ENCODE results near the gene MYO6. TPM values are rescaled to one million over a fixed set of nuclear protein-coding genes. Genes with fewer than 3 reads are reported as not detected.

MYO6 gene
- total RNA-seq, 2 donors from 2014 or later, result 72.3 to 80.9 TPM

DNA sequence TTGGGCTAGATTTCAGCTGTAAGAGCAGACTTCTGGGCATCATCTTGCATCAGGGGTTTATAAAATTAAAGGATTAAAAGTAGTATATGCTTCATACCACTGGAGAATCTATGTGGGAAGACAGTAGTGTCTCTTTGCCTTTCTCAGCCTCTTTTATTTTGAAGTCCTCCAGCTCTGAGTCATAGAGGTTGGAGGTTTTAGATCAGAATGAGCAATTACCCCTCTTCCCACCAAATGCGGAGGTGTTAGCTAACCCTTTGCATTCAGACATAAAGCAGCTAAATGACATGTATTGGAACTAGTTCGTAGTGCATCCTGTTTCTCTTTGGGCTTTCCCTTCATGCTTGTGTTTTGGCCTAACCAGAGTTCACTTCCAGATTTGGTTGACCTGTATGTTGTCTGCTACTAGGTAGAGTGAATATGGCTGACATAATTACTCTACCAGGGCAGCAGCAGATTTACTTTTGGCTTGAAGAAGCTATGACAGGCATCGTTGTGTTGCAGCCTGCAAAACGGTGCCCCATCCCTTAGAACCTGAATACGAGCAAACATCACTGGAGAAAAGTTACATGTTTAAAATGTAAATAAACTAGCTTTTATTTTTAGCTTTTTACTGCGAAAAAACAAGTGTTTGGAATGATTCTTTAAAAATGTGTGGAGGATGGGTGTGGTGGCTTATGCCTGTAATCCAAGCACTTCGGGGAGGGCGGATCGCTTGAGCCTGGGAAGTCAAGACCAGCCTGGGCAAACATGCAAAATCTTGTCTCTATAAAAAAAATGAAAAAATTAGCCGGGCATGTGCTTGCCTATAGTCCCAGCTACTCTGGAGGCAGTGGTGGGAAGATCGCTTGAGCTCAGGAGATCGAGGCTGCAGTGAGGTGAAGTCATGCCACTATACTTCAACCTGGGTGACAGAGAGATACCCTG is 82.2 kb downstream of the MYO6 start:
- intact Hi-C loops (cut with DNase I), result no loop called here
- TF ChIP-seq CTCF (IDR thresholded peaks at IDR 0.05), result no peak
- H3K36me3 ChIP-seq, result no peaks in the 10 kb centered on the region
- no peak overlapping the region for H3K27ac ChIP-seq
- no peaks in the 10 kb centered on the region for H3K4me1 ChIP-seq
- H3K4me3 ChIP-seq, result no peak overlapping the region
- no peak for DNase-seq
- H3K9ac ChIP-seq (ENCODE audit: low read depth in 2 of 2, low read length in 2 of 2), result no peak overlapping the region
- no peaks in the 10 kb centered on the region for H3K27me3 ChIP-seq
- no peaks in the 10 kb centered on the region for H3K9me3 ChIP-seq

DNA sequence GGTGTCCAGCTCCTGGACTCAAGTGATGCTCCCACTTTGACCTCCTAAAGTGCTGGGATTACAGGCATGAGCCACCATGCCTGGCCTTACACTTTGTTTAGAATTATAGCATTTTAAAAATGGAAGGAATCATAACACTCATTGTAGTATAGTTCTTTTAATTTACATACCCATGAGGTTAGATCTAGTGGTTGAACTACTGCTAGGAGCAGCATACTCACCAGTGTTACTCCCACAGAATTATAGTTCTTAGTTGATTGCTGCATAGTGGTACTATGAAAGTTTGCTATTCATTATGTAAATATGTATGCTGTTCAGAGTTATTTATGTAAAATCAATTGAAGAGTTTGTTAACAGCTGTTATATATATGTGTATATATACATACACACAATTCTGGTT is 85.4 kb downstream of the MYO6 start:
- Histone ChIP-seq H3K27ac (no peak overlapping the region), H3K4me1 (no peaks in the 10 kb centered on the region), H3K36me3 (no peaks in the 10 kb centered on the region), H3K9ac (ENCODE audit: low read depth in 2 of 2, low read length in 2 of 2) (no peak overlapping the region), H3K9me3 (no peaks in the 10 kb centered on the region), H3K4me3 (no peak overlapping the region), H3K27me3 (no peaks in the 10 kb centered on the region)
- no peak for TF ChIP-seq CTCF (IDR thresholded peaks at IDR 0.05)
- intact Hi-C loops (cut with DNase I), result no loop called here
- DNase-seq, result no peak

DNA sequence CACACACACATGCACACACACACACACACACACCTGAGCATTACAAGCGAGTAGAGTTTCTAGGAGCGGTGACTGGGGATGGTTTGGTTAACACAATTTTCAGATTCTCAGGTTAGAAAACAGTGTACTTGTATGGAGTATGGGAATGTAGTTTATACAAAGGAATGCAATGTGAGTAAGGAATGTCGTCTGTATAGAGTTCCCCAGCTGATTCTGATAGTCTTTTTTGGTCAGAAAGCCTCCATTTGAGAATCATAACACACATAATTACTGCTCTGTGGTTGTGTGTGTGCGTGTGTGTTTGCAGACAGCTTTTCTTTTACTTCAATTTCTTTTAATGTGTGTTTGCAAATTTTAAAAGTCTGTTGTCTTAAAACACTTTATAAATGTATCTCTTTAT is 93.2 kb downstream of the MYO6 start:
- no peak overlapping the region for H3K27ac ChIP-seq
- intact Hi-C loops (cut with DNase I), result no loop called here
- H3K9me3 ChIP-seq, result no peaks in the 10 kb centered on the region
- no peaks in the 10 kb centered on the region for H3K27me3 ChIP-seq
- TF ChIP-seq CTCF (IDR thresholded peaks at IDR 0.05), result no peak
- no peak for DNase-seq
- no peaks in the 10 kb centered on the region for H3K36me3 ChIP-seq
- no peaks in the 10 kb centered on the region for H3K4me1 ChIP-seq
- H3K4me3 ChIP-seq, result no peak overlapping the region
- H3K9ac ChIP-seq (ENCODE audit: low read depth in 2 of 2, low read length in 2 of 2), result no peak overlapping the region

DNA sequence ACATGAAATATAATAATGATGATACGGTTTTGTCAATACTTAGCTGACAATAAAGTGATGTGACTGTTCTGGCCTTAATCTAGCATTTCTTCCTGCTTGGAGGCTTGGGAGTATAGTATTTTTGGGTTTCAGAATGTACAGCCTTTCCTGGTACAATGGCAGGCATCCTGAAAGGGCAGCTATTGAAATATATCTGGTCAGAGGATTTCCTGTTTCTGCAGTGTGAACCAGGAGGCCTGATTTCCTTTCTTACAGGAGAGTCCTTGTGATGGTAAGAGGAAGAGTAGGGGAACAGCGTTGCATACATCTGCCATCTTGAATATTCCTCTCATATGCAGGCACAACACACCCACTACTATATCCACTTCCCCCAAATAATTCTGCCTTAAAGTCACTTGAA is 93.7 kb downstream of the MYO6 start:
- no peak for TF ChIP-seq CTCF (IDR thresholded peaks at IDR 0.05)
- Histone ChIP-seq H3K4me3 (no peak overlapping the region), H3K27me3 (no peaks in the 10 kb centered on the region), H3K27ac (no peak overlapping the region), H3K9ac (ENCODE audit: low read depth in 2 of 2, low read length in 2 of 2) (no peak overlapping the region), H3K36me3 (no peaks in the 10 kb centered on the region), H3K4me1 (no peaks in the 10 kb centered on the region), H3K9me3 (no peaks in the 10 kb centered on the region)
- DNase-seq, result no peak
- intact Hi-C loops (cut with DNase I), result no loop called here

GRCh38 chr6:75843396-75843795 is 94.4 kb downstream of the MYO6 start:
- intact Hi-C loops (cut with DNase I), result no loop called here
- Histone ChIP-seq H3K9ac (ENCODE audit: low read depth in 2 of 2, low read length in 2 of 2) (no peak overlapping the region), H3K27ac (no peak overlapping the region), H3K27me3 (no peaks in the 10 kb centered on the region), H3K9me3 (no peaks in the 10 kb centered on the region), H3K4me3 (no peak overlapping the region), H3K36me3 (no peaks in the 10 kb centered on the region), H3K4me1 (no peaks in the 10 kb centered on the region)
- no peak for DNase-seq
- no peak for TF ChIP-seq CTCF (IDR thresholded peaks at IDR 0.05)
